DOHH2 (cell line): Measurements from ENCODE around the gene CAMTA1.

Experiments used
- EZH2phosphoT487 ChIP-seq: fragments of 200-600 bp; sonication (generic); IDR thresholded peaks from 2 replicates; pipeline ENCODE4 v1.6.1; 2017; ENCODE audit warnings: borderline replicate concordance, mild to moderate bottlenecking, antibody characterized with exemption, low read length, moderate library complexity, mixed read lengths
- TF ChIP-seq, protein P1 (sequence below): fragments of 200-600 bp; sonication (generic); IDR thresholded peaks from one replicate; pipeline ENCODE4 v1.5.1; 2014; ENCODE audit warnings: antibody characterized with exemption, mild to moderate bottlenecking, low read depth, low read length; ENCODE audit not compliant: poor library complexity, severe bottlenecking

DNA sequence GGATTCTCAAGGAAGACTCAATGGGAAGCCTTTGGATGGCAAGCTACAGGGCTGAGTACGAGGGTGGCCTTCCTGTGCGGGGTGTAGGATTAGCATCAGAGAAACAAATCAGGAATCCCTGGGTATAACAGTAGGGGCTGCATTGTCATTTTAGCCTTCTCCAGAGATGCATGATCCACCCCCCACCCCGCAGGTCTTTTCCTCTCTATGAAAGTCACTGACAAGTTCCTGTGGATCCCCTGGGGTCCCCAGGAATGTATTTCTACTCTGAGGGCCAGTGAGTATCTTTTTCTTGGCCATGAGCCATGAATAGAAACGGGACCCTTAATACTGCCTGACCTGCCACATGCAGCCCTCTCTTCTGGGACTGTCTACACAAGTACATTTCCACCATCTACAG is 512.9 kb downstream of the CAMTA1 start:
- TF ChIP-seq, protein P1, sequence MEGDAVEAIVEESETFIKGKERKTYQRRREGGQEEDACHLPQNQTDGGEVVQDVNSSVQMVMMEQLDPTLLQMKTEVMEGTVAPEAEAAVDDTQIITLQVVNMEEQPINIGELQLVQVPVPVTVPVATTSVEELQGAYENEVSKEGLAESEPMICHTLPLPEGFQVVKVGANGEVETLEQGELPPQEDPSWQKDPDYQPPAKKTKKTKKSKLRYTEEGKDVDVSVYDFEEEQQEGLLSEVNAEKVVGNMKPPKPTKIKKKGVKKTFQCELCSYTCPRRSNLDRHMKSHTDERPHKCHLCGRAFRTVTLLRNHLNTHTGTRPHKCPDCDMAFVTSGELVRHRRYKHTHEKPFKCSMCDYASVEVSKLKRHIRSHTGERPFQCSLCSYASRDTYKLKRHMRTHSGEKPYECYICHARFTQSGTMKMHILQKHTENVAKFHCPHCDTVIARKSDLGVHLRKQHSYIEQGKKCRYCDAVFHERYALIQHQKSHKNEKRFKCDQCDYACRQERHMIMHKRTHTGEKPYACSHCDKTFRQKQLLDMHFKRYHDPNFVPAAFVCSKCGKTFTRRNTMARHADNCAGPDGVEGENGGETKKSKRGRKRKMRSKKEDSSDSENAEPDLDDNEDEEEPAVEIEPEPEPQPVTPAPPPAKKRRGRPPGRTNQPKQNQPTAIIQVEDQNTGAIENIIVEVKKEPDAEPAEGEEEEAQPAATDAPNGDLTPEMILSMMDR = no peak
- TF ChIP-seq EZH2phosphoT487 = no peak
